Astrocyte (in vitro differentiated cells and primary cell): ENCODE results near the gene TGFB3.

Source experiments
- EZH2 ChIP-seq: IDR thresholded peaks from 2 replicates; pipeline ENCODE4 v1.6.1; 2012; ENCODE audit warnings: mild to moderate bottlenecking, low read length, inconsistent platforms; ENCODE audit not compliant: insufficient read depth
- TF ChIP-seq, protein P1 (sequence below): IDR thresholded peaks from 2 replicates; pipeline ENCODE4 v1.5.1; 2011; ENCODE audit warnings: low read depth, mild to moderate bottlenecking, inconsistent platforms, low read length, moderate library complexity; ENCODE audit not compliant: insufficient read depth

DNA sequence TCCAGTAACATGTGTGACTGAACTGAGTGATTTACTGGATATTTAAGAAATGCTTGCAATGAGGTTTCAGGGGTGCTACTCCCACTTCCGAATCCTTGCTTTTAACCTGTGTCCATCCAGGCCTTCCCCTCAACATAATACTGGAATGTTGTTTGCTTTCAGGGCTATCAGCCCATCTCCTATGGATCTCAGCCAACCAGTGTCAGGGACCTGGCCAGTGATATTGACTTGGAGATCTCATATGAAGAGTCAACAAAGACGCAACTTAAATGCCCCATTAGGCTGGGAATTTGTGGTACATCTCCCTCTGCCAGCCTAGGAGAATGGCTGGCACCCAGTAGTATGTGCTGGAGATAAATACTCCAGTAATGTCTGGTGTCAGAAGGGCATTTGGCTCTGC is 2.9 kb upstream of the TGFB3 start:
- TF ChIP-seq, protein P1, sequence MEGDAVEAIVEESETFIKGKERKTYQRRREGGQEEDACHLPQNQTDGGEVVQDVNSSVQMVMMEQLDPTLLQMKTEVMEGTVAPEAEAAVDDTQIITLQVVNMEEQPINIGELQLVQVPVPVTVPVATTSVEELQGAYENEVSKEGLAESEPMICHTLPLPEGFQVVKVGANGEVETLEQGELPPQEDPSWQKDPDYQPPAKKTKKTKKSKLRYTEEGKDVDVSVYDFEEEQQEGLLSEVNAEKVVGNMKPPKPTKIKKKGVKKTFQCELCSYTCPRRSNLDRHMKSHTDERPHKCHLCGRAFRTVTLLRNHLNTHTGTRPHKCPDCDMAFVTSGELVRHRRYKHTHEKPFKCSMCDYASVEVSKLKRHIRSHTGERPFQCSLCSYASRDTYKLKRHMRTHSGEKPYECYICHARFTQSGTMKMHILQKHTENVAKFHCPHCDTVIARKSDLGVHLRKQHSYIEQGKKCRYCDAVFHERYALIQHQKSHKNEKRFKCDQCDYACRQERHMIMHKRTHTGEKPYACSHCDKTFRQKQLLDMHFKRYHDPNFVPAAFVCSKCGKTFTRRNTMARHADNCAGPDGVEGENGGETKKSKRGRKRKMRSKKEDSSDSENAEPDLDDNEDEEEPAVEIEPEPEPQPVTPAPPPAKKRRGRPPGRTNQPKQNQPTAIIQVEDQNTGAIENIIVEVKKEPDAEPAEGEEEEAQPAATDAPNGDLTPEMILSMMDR: no peak
- TF ChIP-seq EZH2: no peak
